ENCODE measurements around the gene EOGT. TPM values are rescaled to one million over a fixed set of nuclear protein-coding genes. Genes with fewer than 3 reads are reported as not detected.

Gene EOGT
- total and polyA plus RNA-seq, 2 of the 4 experiments (the other 2 are of a cell fraction), result 12.3 to 41.2 TPM

DNA sequence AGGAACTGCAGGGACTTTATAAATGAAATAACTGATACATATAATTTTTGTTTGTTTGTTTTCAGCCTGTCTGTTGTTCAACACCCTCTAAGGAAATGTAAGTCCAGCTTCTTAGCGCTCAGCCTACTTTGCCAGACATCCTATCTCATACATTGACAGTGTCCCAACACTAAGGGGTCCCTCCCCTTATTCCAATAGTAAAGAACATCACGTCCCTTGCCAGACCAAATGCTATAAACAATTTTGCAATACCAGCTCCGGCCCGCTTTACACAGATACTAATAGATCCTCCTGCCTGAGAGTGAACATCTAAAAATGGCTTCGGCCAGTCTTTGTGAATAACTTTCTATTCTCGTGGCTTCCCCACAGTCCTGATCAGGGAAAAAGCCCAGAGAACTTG lies 76.6 kb downstream of the EOGT start:
- no peak for ATAC-seq (ENCODE audit: low read depth)
- H3K27ac ChIP-seq (ENCODE audit: insufficient read depth, low read length), result no peak overlapping the region
- H4K5ac ChIP-seq (ENCODE audit: low read depth, low read length), result no peak overlapping the region
- 0% methylated on average over 2 of the region's 6 CpGs; no CpG with 5 or more reads in 1 of the 2 experiments for WGBS, 2 experiments (ENCODE audit: extremely low coverage in 2 of 2, insufficient read length in 1 of 2)
- peaks cover 9% of the 10 kb centered on the region for H3K27me3 ChIP-seq (ENCODE audit: control insufficient read depth, insufficient read depth, low read length)
- no peak overlapping the region for H2BK15ac ChIP-seq (ENCODE audit: low read depth, low read length)
- H3K9me3 ChIP-seq (ENCODE audit: control insufficient read depth, insufficient read depth, low read length), result no peaks in the 10 kb centered on the region
- H3K14ac ChIP-seq (replicated peaks; ENCODE audit: low read depth, low read length), result no peak overlapping the region
- ChIA-PET CTCF (no interaction called here), POLR2A (ENCODE audit: unreplicated experiment) (no interaction called here)
- no peak overlapping the region for H3K56ac ChIP-seq (ENCODE audit: extremely low read depth, insufficient read depth, low read length)
- TF ChIP-seq, protein P1, sequence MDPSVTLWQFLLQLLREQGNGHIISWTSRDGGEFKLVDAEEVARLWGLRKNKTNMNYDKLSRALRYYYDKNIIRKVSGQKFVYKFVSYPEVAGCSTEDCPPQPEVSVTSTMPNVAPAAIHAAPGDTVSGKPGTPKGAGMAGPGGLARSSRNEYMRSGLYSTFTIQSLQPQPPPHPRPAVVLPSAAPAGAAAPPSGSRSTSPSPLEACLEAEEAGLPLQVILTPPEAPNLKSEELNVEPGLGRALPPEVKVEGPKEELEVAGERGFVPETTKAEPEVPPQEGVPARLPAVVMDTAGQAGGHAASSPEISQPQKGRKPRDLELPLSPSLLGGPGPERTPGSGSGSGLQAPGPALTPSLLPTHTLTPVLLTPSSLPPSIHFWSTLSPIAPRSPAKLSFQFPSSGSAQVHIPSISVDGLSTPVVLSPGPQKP (IDR thresholded peaks at IDR 0.05; ENCODE audit: borderline replicate concordance, low read depth, low read length), result no peak
- TF ChIP-seq FOS (IDR thresholded peaks at IDR 0.05; ENCODE audit: low read depth, low read length), result no peak
- TF ChIP-seq CEBPB (IDR thresholded peaks at IDR 0.05; ENCODE audit: low read depth, low read length), result no peak
- TF ChIP-seq RAD21 (IDR thresholded peaks at IDR 0.05; ENCODE audit: low read length), result no peak
- no peak for TF ChIP-seq POLR2A (IDR thresholded peaks at IDR 0.05; ENCODE audit: low read depth, low read length)
- H3K4me1 ChIP-seq (ENCODE audit: control insufficient read depth, insufficient read depth, low read length), result no peaks in the 10 kb centered on the region
- no peak overlapping the region for H4K91ac ChIP-seq (ENCODE audit: insufficient read depth, low read depth, low read length)
- BruUV-seq (replicated peaks), result no TSS peak
- no peak overlapping the region for H3K4ac ChIP-seq (ENCODE audit: low read depth, low read length)
- dilution Hi-C loops (cut with HindIII; ENCODE audit: low sequenced_read_pairs, unreplicated experiment), result no loop called here
- no peaks in the 10 kb centered on the region for H3K9me1 ChIP-seq (ENCODE audit: insufficient read depth, low read length)
- H2AK5ac ChIP-seq (ENCODE audit: low read depth, low read length), result no peak overlapping the region
- no peak overlapping the region for H3K9ac ChIP-seq (ENCODE audit: low read depth, low read length)
- no peak overlapping the region for H2AFZ ChIP-seq (replicated peaks; ENCODE audit: low read length, poor library complexity)
- H3K36me3 ChIP-seq (ENCODE audit: control insufficient read depth, insufficient read depth, low read length), result no peaks in the 10 kb centered on the region
- no peak overlapping the region for H3K18ac ChIP-seq (ENCODE audit: low read depth, low read length)
- H3K4me2 ChIP-seq (ENCODE audit: low read depth, low read length), result no peak overlapping the region
- no peaks in the 10 kb centered on the region for H4K20me1 ChIP-seq (ENCODE audit: insufficient read depth, low read length)
- no peaks in the 10 kb centered on the region for H3K79me1 ChIP-seq (ENCODE audit: low read depth in 1 of 2, low read length in 2 of 2)
- DNase-seq, result no peak
- in situ Hi-C loops (cut with MboI; ENCODE audit: low sequenced_read_pairs), result no loop called here
- no peak overlapping the region for H2AK9ac ChIP-seq (replicated peaks; ENCODE audit: low read depth, low read length, poor library complexity)
- intact Hi-C loops (cut with micrococcal nuclease), result no loop called here
- no peak overlapping the region for H3K23ac ChIP-seq (ENCODE audit: low read depth, low read length)
- H3K4me3 ChIP-seq (ENCODE audit: insufficient read depth, low read depth, low read length), result no peak overlapping the region
- H2BK20ac ChIP-seq (ENCODE audit: low read depth, low read length), result no peak overlapping the region
- no peak overlapping the region for H2BK120ac ChIP-seq (ENCODE audit: low read depth, low read length)
- H4K8ac ChIP-seq (ENCODE audit: low read depth in 2 of 2, low read length in 2 of 2), result no peak overlapping the region
- H2BK5ac ChIP-seq (ENCODE audit: low read depth, low read length, poor library complexity, severe bottlenecking), result no peak overlapping the region

Measured in IMR-90 (cell line).